ENCODE data around the gene SDR39U1. TPM values are rescaled to one million over a fixed set of nuclear protein-coding genes. Genes with fewer than 3 reads are reported as not detected.
"Not testable (repeated sequence)": the region's sequence is repeated elsewhere in the genome, so short reads cannot be mapped to it uniquely, and the experiment has no call there.

Gene SDR39U1
- 3.3 and 4.0 TPM in 2 replicates for total RNA-seq (2014; rRNA removed; shearing (Covaris generic))

- DNase-seq (ENCODE audit: low spot score), result peak; percentile 93
These were observed at the start of gene SDR39U1 for GRCh38 chr14:24442240-24443052. SDR39U1 (minus strand) TSS chr14:24442776; CDS start chr14:24442769, 7 bp downstream.

GRCh38 chr14:24491586-24492408 lies 49.2 kb upstream of the SDR39U1 start:
- DNase-seq (ENCODE audit: low spot score), result not testable (repeated sequence)

GRCh38 chr14:24483604-24484252 lies 41.2 kb upstream of the SDR39U1 start:
- no peak for DNase-seq (ENCODE audit: low spot score)

GRCh38 chr14:24482699-24483303 lies 40.2 kb upstream of the SDR39U1 start:
- peak; percentile 66 for DNase-seq (ENCODE audit: low spot score)

- DNase-seq (ENCODE audit: low spot score), result no peak
These were observed 39.2 kb upstream of the SDR39U1 start for GRCh38 chr14:24481622-24482324.

GRCh38 chr14:24479999-24480398 lies 37.4 kb upstream of the SDR39U1 start:
- not testable (repeated sequence) for DNase-seq (ENCODE audit: low spot score)

GRCh38 chr14:24475261-24475660 lies 32.7 kb upstream of the SDR39U1 start:
- no peak for DNase-seq (ENCODE audit: low spot score)

- DNase-seq (ENCODE audit: low spot score), result no peak
These were observed 30.6 kb upstream of the SDR39U1 start for GRCh38 chr14:24473211-24473610.

- not testable (repeated sequence) for DNase-seq (ENCODE audit: low spot score)
These were observed 27.9 kb upstream of the SDR39U1 start for GRCh38 chr14:24470450-24470849.

GRCh38 chr14:24465805-24466204 lies 23.2 kb upstream of the SDR39U1 start:
- DNase-seq (ENCODE audit: low spot score), result no peak

- DNase-seq (ENCODE audit: low spot score), result no peak
These were observed 22.8 kb upstream of the SDR39U1 start for GRCh38 chr14:24465368-24465767.

- DNase-seq (ENCODE audit: low spot score), result no peak
These were observed 21.6 kb upstream of the SDR39U1 start for GRCh38 chr14:24463884-24464785.

- DNase-seq (ENCODE audit: low spot score), result no peak
These were observed 20.7 kb upstream of the SDR39U1 start for GRCh38 chr14:24463017-24463883.

GRCh38 chr14:24461336-24461735 lies 18.8 kb upstream of the SDR39U1 start:
- no peak for DNase-seq (ENCODE audit: low spot score)

GRCh38 chr14:24459331-24459730 lies 16.8 kb upstream of the SDR39U1 start:
- DNase-seq (ENCODE audit: low spot score), result no peak

- DNase-seq (ENCODE audit: low spot score), result no peak
These were observed 16.2 kb upstream of the SDR39U1 start for GRCh38 chr14:24458736-24459135.

GRCh38 chr14:24456980-24457379 lies 14.4 kb upstream of the SDR39U1 start:
- DNase-seq (ENCODE audit: low spot score), result no peak

GRCh38 chr14:24450828-24451227 lies 8.3 kb upstream of the SDR39U1 start:
- not testable (repeated sequence) for DNase-seq (ENCODE audit: low spot score)

GRCh38 chr14:24443053-24443665 lies 583 bp upstream of the SDR39U1 start:
- DNase-seq (ENCODE audit: low spot score), result no peak

Data from A172 (cell line).